HAP-1 (cell line): ENCODE measurements around the gene ZNF605.

ENCODE experiments used
- DNase-seq, 2 experiments: peaks; one replicate each; pipeline ENCODE4 v3.0.0-alpha.2; 2016 to 2020; ENCODE audit warnings: low spot score in 2 of 2
- H3K27me3 ChIP-seq: fragments of 250-450 bp; sonication (Bioruptor Pico); 2 replicates; pipeline ENCODE4 v1.5.1; 2020; ENCODE audit warnings: low read depth, mild to moderate bottlenecking, moderate library complexity
- H3K36me3 ChIP-seq: fragments of 250-450 bp; sonication (Bioruptor Pico); replicated peaks from 2 replicates; pipeline ENCODE4 v1.5.1; 2020; ENCODE audit warnings: mild to moderate bottlenecking
- H3K4me1 ChIP-seq: fragments of 250-450 bp; sonication (Bioruptor Pico); 2 replicates; pipeline ENCODE4 v1.5.1; 2020; ENCODE audit warnings: mild to moderate bottlenecking
- H3K4me3 ChIP-seq: fragments of 250-450 bp; sonication (Bioruptor Pico); 2 replicates; pipeline ENCODE4 v1.5.1; 2020; ENCODE audit warnings: mild to moderate bottlenecking, moderate library complexity
- H3K9me3 ChIP-seq: fragments of 250-450 bp; sonication (Bioruptor Pico); 2 replicates; pipeline ENCODE4 v1.5.1; 2020; ENCODE audit warnings: mild to moderate bottlenecking, moderate library complexity
- in situ Hi-C: fragments of 300-500 bp; cut with MboI; formaldehyde crosslinking; loops from 3 replicates; pipeline ENCODE4 v1.14.3; 2020; ENCODE audit warnings: low sequenced_read_pairs, inconsistent platforms, mixed read lengths

ZNF605 gene

GRCh38 chr12:132954471-132955048, 1.5 kb downstream of the ZNF605 start:
- Histone ChIP-seq H3K36me3 (no peaks in the 10 kb centered on the region), H3K4me1 (peaks cover 6% of the 10 kb centered on the region; the same call in 1 of the 2 replicates), H3K4me3 (no peak overlapping the region), H3K9me3 (peaks cover 5% of the 10 kb centered on the region; the same call in 1 of the 2 replicates), H3K27me3 (no peaks in the 10 kb centered on the region)
- in situ Hi-C loops: no loop called here
- no peak for DNase-seq

- Histone ChIP-seq H3K36me3 (no peaks in the 10 kb centered on the region), H3K4me1 (peaks cover 6% of the 10 kb centered on the region; the same call in 1 of the 2 replicates), H3K9me3 (peaks cover 5% of the 10 kb centered on the region; the same call in 1 of the 2 replicates), H3K4me3 (no peak overlapping the region), H3K27me3 (no peaks in the 10 kb centered on the region)
- in situ Hi-C loops: no loop called here
- no peak for DNase-seq
Measured at GRCh38 chr12:132953771-132954170, 2.3 kb downstream of the ZNF605 start.

- no peak for DNase-seq
- peaks cover 5% of the 10 kb centered on the region; the same call in 1 of the 2 replicates for H3K9me3 ChIP-seq
- no peaks in the 10 kb centered on the region for H3K27me3 ChIP-seq
- in situ Hi-C loops: no loop called here
- H3K4me1 ChIP-seq: peaks cover 6% of the 10 kb centered on the region; the same call in 1 of the 2 replicates
- H3K36me3 ChIP-seq: no peaks in the 10 kb centered on the region
- no peak overlapping the region for H3K4me3 ChIP-seq
Measured at GRCh38 chr12:132953163-132953425, 3.0 kb downstream of the ZNF605 start.

GRCh38 chr12:132952371-132953162, 3.5 kb downstream of the ZNF605 start:
- no peak overlapping the region for H3K4me3 ChIP-seq
- H3K36me3 ChIP-seq: no peaks in the 10 kb centered on the region
- no peaks in the 10 kb centered on the region for H3K27me3 ChIP-seq
- H3K4me1 ChIP-seq: peaks cover 6% of the 10 kb centered on the region; the same call in 1 of the 2 replicates
- in situ Hi-C loops: no loop called here
- peaks cover 5% of the 10 kb centered on the region; the same call in 1 of the 2 replicates for H3K9me3 ChIP-seq
- no peak for DNase-seq

GRCh38 chr12:132951649-132952048, 4.5 kb downstream of the ZNF605 start:
- no peaks in the 10 kb centered on the region for H3K27me3 ChIP-seq
- DNase-seq: no peak
- H3K36me3 ChIP-seq: no peaks in the 10 kb centered on the region
- H3K4me3 ChIP-seq: no peak overlapping the region
- peaks cover 6% of the 10 kb centered on the region; the same call in 1 of the 2 replicates for H3K4me1 ChIP-seq
- in situ Hi-C loops: no loop called here
- no peaks in the 10 kb centered on the region; the same call in 1 of the 2 replicates for H3K9me3 ChIP-seq

- Histone ChIP-seq H3K9me3 (peaks cover 3% of the 10 kb centered on the region; the same call in 1 of the 2 replicates), H3K27me3 (no peaks in the 10 kb centered on the region), H3K36me3 (no peaks in the 10 kb centered on the region), H3K4me1 (peaks cover 6% of the 10 kb centered on the region; the same call in 1 of the 2 replicates), H3K4me3 (no peak overlapping the region)
- no peak for DNase-seq
- in situ Hi-C loops: no loop called here
Measured at GRCh38 chr12:132950844-132951535, 5.1 kb downstream of the ZNF605 start.

GRCh38 chr12:132949936-132950837, 5.9 kb downstream of the ZNF605 start:
- no peaks in the 10 kb centered on the region for H3K36me3 ChIP-seq
- H3K9me3 ChIP-seq: peaks cover 3% of the 10 kb centered on the region; the same call in 1 of the 2 replicates
- peaks cover 3% of the 10 kb centered on the region; the same call in 1 of the 2 replicates for H3K4me1 ChIP-seq
- no peak for DNase-seq
- no peaks in the 10 kb centered on the region for H3K27me3 ChIP-seq
- in situ Hi-C loops: no loop called here
- H3K4me3 ChIP-seq: no peak overlapping the region

- H3K27me3 ChIP-seq: no peaks in the 10 kb centered on the region
- in situ Hi-C loops: no loop called here
- H3K4me3 ChIP-seq: no peak overlapping the region
- H3K36me3 ChIP-seq: peaks cover 5% of the 10 kb centered on the region; the same call in 1 of the 2 replicates
- H3K4me1 ChIP-seq: no peaks in the 10 kb centered on the region
- peaks cover 3% of the 10 kb centered on the region; the same call in 1 of the 2 replicates for H3K9me3 ChIP-seq
- no peak for DNase-seq
Measured at GRCh38 chr12:132948146-132949066, 7.7 kb downstream of the ZNF605 start.

GRCh38 chr12:132946246-132946820, 9.8 kb downstream of the ZNF605 start:
- no peak overlapping the region for H3K4me3 ChIP-seq
- no peak for DNase-seq
- peaks cover 10% of the 10 kb centered on the region for H3K36me3 ChIP-seq
- H3K27me3 ChIP-seq: no peaks in the 10 kb centered on the region
- in situ Hi-C loops: no loop called here
- no peaks in the 10 kb centered on the region for H3K4me1 ChIP-seq
- peaks cover 3% of the 10 kb centered on the region; the same call in 1 of the 2 replicates for H3K9me3 ChIP-seq

- Histone ChIP-seq H3K27me3 (no peaks in the 10 kb centered on the region), H3K4me3 (no peak overlapping the region), H3K4me1 (no peaks in the 10 kb centered on the region), H3K9me3 (peaks cover 3% of the 10 kb centered on the region; the same call in 1 of the 2 replicates), H3K36me3 (peaks cover 10% of the 10 kb centered on the region)
- no peak for DNase-seq
- in situ Hi-C loops: no loop called here
Measured at GRCh38 chr12:132945806-132946205, 10.3 kb downstream of the ZNF605 start.

- no peaks in the 10 kb centered on the region for H3K27me3 ChIP-seq
- H3K9me3 ChIP-seq: peaks cover 3% of the 10 kb centered on the region; the same call in 1 of the 2 replicates
- no peaks in the 10 kb centered on the region for H3K4me1 ChIP-seq
- no peak overlapping the region for H3K4me3 ChIP-seq
- no peak for DNase-seq
- peaks cover 10% of the 10 kb centered on the region for H3K36me3 ChIP-seq
- in situ Hi-C loops: no loop called here
Measured at GRCh38 chr12:132942611-132943010, 13.5 kb downstream of the ZNF605 start.

- in situ Hi-C loops: no loop called here
- H3K4me3 ChIP-seq: no peak overlapping the region
- DNase-seq: no peak
- H3K4me1 ChIP-seq: no peaks in the 10 kb centered on the region
- H3K27me3 ChIP-seq: no peaks in the 10 kb centered on the region
- peaks cover 10% of the 10 kb centered on the region for H3K36me3 ChIP-seq
- H3K9me3 ChIP-seq: peaks cover 3% of the 10 kb centered on the region; the same call in 1 of the 2 replicates
Measured at GRCh38 chr12:132941336-132941954, 14.7 kb downstream of the ZNF605 start.
